ENCODE data around the gene OPCML. TPM values are rescaled to one million over a fixed set of nuclear protein-coding genes. Genes with fewer than 3 reads are reported as not detected.

OPCML gene
- total RNA-seq, 3 donors from 2014 or later (not counting 1 experiment from before 2014, with no cell fraction given), result not detected

DNA sequence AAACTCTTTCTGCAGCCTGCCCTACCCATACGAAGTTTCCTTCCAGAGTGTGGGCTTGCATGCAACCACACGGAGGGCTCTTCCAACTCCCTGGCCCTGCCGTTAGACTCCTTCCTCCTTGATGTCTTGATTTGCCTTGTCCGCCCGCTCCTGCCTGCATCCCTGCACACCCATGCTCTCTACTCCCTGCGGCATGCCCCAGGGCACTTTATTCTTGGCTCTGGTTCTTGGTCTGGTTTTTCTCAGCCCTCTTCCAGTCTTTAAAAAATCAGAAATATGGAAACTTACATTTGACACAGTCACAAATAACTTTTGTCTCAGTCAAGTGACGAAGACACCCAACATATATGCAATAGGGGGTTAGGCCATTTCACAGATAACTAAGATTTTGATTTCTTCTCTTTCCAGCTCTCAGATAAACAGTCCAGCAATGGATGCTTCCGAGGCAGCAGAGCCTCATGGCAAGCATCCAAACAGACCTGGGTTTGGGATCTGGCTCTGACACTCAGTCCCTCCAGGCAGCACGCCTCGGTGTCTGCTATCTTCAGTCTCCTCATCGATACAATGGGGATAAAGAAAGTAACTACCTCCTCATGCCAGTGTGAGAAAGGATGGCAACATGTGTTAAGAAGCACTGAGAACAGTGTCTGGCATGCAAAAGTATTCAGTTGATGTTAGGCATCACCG lies 15.7 kb upstream of the OPCML start:
- TF ChIP-seq, protein P1, sequence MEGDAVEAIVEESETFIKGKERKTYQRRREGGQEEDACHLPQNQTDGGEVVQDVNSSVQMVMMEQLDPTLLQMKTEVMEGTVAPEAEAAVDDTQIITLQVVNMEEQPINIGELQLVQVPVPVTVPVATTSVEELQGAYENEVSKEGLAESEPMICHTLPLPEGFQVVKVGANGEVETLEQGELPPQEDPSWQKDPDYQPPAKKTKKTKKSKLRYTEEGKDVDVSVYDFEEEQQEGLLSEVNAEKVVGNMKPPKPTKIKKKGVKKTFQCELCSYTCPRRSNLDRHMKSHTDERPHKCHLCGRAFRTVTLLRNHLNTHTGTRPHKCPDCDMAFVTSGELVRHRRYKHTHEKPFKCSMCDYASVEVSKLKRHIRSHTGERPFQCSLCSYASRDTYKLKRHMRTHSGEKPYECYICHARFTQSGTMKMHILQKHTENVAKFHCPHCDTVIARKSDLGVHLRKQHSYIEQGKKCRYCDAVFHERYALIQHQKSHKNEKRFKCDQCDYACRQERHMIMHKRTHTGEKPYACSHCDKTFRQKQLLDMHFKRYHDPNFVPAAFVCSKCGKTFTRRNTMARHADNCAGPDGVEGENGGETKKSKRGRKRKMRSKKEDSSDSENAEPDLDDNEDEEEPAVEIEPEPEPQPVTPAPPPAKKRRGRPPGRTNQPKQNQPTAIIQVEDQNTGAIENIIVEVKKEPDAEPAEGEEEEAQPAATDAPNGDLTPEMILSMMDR (IDR thresholded peaks at IDR 0.05), result no peak
- Histone ChIP-seq H3K27me3 (ENCODE audit: control insufficient read depth, insufficient read depth, low read length) (no peaks in the 10 kb centered on the region), H3K9me3 (ENCODE audit: control insufficient read depth, insufficient read depth, low read length) (peaks cover 4% of the 10 kb centered on the region), H3K36me3 (ENCODE audit: control insufficient read depth, insufficient read depth, low read length) (no peaks in the 10 kb centered on the region), H3K4me3 (ENCODE audit: low read length) (no peak overlapping the region), H3K27ac (ENCODE audit: low read length) (no peak overlapping the region), H3K4me1 (ENCODE audit: control insufficient read depth, insufficient read depth, low read length) (no peaks in the 10 kb centered on the region)
- DNase-seq (no peak), ATAC-seq (no peak)
- WGBS (ENCODE audit: insufficient coverage), result 85% methylated on average over 12 of the region's 12 CpGs
- Mint-ChIP-seq H3K36me3 (no peaks in the 10 kb centered on the region), H3K27ac (no peak overlapping the region), H3K27me3 (ENCODE audit: low read depth in 2 of 2) (peaks cover 0 to 2% of the 10 kb centered on the region in 2 donors), H3K4me3 (no peak overlapping the region), H3K9me3 (peaks cover 0 to 2% of the 10 kb centered on the region in 2 donors), H3K4me1 (no peaks in the 10 kb centered on the region)
- intact Hi-C loops (cut with micrococcal nuclease), result no loop called here

- Histone ChIP-seq H3K27me3 (ENCODE audit: control insufficient read depth, insufficient read depth, low read length) (peaks cover 2% of the 10 kb centered on the region), H3K4me1 (ENCODE audit: control insufficient read depth, insufficient read depth, low read length) (no peaks in the 10 kb centered on the region), H3K27ac (ENCODE audit: low read length) (no peak overlapping the region), H3K9me3 (ENCODE audit: control insufficient read depth, insufficient read depth, low read length) (peaks cover 4% of the 10 kb centered on the region), H3K4me3 (ENCODE audit: low read length) (no peak overlapping the region), H3K36me3 (ENCODE audit: control insufficient read depth, insufficient read depth, low read length) (no peaks in the 10 kb centered on the region)
- TF ChIP-seq, protein P1 (IDR thresholded peaks at IDR 0.05), result no peak
- H3K36me3 Mint-ChIP-seq, result no peaks in the 10 kb centered on the region
- peaks cover 0 to 2% of the 10 kb centered on the region in 2 donors for H3K9me3 Mint-ChIP-seq
- H3K27me3 Mint-ChIP-seq (ENCODE audit: low read depth in 2 of 2), result peaks cover 0 to 2% of the 10 kb centered on the region in 2 donors
- DNase-seq (no peak), ATAC-seq (no peak)
- no peak overlapping the region for H3K4me3 Mint-ChIP-seq
- no peak overlapping the region for H3K27ac Mint-ChIP-seq
- intact Hi-C loops (cut with micrococcal nuclease), result no loop called here
- no peaks in the 10 kb centered on the region for H3K4me1 Mint-ChIP-seq
- 80% methylated on average over 8 of the region's 8 CpGs for WGBS (ENCODE audit: insufficient coverage)
Observed at GRCh38 chr11:133545199-133545803, 13.0 kb upstream of the OPCML start.

DNA sequence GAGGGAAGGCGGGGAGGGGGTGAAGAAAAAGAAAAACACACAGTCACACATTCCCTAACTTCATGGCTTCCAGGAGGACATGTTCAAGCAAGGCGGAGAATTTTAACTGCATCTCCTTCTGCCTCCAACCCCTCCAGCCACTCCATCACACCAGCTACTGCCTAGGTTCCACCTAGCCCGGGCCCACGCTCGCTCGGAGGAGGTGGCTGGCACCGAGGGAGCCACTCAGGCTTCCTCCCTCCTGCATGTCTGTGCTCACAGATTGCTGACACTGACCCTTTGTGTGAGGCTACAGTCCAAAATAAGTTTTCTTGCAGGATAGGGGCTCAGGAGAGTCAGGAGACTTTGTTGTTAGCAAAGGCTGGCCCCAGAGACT lies 9.4 kb upstream of the OPCML start:
- no peaks in the 10 kb centered on the region for H3K4me1 ChIP-seq (ENCODE audit: control insufficient read depth, insufficient read depth, low read length)
- peaks cover 4% of the 10 kb centered on the region for H3K9me3 ChIP-seq (ENCODE audit: control insufficient read depth, insufficient read depth, low read length)
- Mint-ChIP-seq H3K4me1 (no peaks in the 10 kb centered on the region), H3K4me3 (no peak overlapping the region), H3K27me3 (ENCODE audit: low read depth in 2 of 2) (no peaks in the 10 kb centered on the region), H3K36me3 (no peaks in the 10 kb centered on the region), H3K27ac (no peak overlapping the region), H3K9me3 (no peaks in the 10 kb centered on the region)
- peaks cover 2% of the 10 kb centered on the region for H3K27me3 ChIP-seq (ENCODE audit: control insufficient read depth, insufficient read depth, low read length)
- ATAC-seq, result no peak
- TF ChIP-seq, protein P1 (IDR thresholded peaks at IDR 0.05), result no peak
- no peaks in the 10 kb centered on the region for H3K36me3 ChIP-seq (ENCODE audit: control insufficient read depth, insufficient read depth, low read length)
- 75% methylated on average over 6 of the region's 7 CpGs for WGBS (ENCODE audit: insufficient coverage)
- H3K27ac ChIP-seq (ENCODE audit: low read length), result no peak overlapping the region
- no peak for DNase-seq
- no peak overlapping the region for H3K4me3 ChIP-seq (ENCODE audit: low read length)
- intact Hi-C loops (cut with micrococcal nuclease), result no loop called here

Measured in natural killer cell (primary cell).